CD14-positive monocyte (primary cell): ENCODE results near the gene LRBA. TPM values are rescaled to one million over a fixed set of nuclear protein-coding genes. Genes with fewer than 3 reads are reported as not detected.

Source experiments
- DNase-seq, 3 donors: peaks; one replicate each; pipeline ENCODE4 v3.0.0-alpha.2; 2011 to 2022
- H2AFZ ChIP-seq: 2 replicates; pipeline ENCODE4 v1.6.0; 2012; ENCODE audit warnings: mild to moderate bottlenecking, low read depth, low read length, inconsistent platforms; ENCODE audit not compliant: insufficient read depth, poor library complexity, severe bottlenecking
- H3K27ac ChIP-seq, 2 donors: 1 replicate in 1 of 2; 2 replicates in 1 of 2; pipeline ENCODE4 v1.5.1; 2012 to 2013; ENCODE audit warnings: low read length in 2 of 2, control low read depth in 1 of 2, inconsistent platforms in 1 of 2, low read depth in 1 of 2, mild to moderate bottlenecking in 1 of 2
- H3K27me3 ChIP-seq, 2 donors: one replicate each; pipeline versions ENCODE4 v1.6.0 to v1.6.1; 2011 to 2013; ENCODE audit warnings: low read length in 2 of 2; ENCODE audit not compliant: control insufficient read depth in 2 of 2, insufficient read depth in 2 of 2
- H3K36me3 ChIP-seq, 2 donors: replicated peaks in 1 of 2; 1 replicate in 1 of 2; 2 replicates in 1 of 2; pipeline versions ENCODE4 v1.5.1 to v1.6.1; 2012 to 2013; ENCODE audit warnings: low read length in 2 of 2, control low read depth in 1 of 2, inconsistent platforms in 1 of 2, mild to moderate bottlenecking in 1 of 2; ENCODE audit not compliant: insufficient read depth in 2 of 2, control insufficient read depth in 1 of 2
- H3K4me1 ChIP-seq, 2 donors: 1 replicate in 1 of 2; 2 replicates in 1 of 2; pipeline versions ENCODE4 v1.5.1 to v1.6.1; 2012 to 2013; ENCODE audit warnings: low read length in 2 of 2, control low read depth in 1 of 2, inconsistent platforms in 1 of 2, mild to moderate bottlenecking in 1 of 2, moderate library complexity in 1 of 2; ENCODE audit not compliant: insufficient read depth in 2 of 2, control insufficient read depth in 1 of 2
- H3K4me2 ChIP-seq: replicated peaks from 2 replicates; pipeline ENCODE3; 2012; ENCODE audit warnings: low read length, moderate library complexity, mild to moderate bottlenecking; ENCODE audit not compliant: poor library complexity, severe bottlenecking; ENCODE audit errors: extremely low read depth
- H3K4me3 ChIP-seq, 3 experiments: fragments of 200-600 bp in 1 of 3; sonication (generic) in 1 of 3; replicated peaks in 1 of 3; 1 replicate in 2 of 3; 2 replicates in 1 of 3; pipeline ENCODE4 v1.5.1; 2011 to 2013; ENCODE audit warnings: low read length in 3 of 3, mild to moderate bottlenecking in 3 of 3, control low read depth in 2 of 3, low read depth in 2 of 3, inconsistent platforms in 1 of 3, moderate library complexity in 1 of 3
- H3K79me2 ChIP-seq: 2 replicates; pipeline ENCODE4 v1.6.0; 2012; ENCODE audit warnings: mild to moderate bottlenecking, control low read depth, inconsistent platforms, low read length, moderate library complexity; ENCODE audit not compliant: insufficient read depth
- H3K9ac ChIP-seq: 2 replicates; pipeline ENCODE4 v1.6.0; 2017; ENCODE audit warnings: low read length, mild to moderate bottlenecking; ENCODE audit not compliant: insufficient read depth, poor library complexity, severe bottlenecking
- H3K9me3 ChIP-seq, 2 donors: replicated peaks in 1 of 2; 1 replicate in 1 of 2; 2 replicates in 1 of 2; pipeline versions ENCODE4 v1.5.1 to v1.6.1; 2012 to 2013; ENCODE audit warnings: low read length in 2 of 2, control low read depth in 1 of 2; ENCODE audit not compliant: control insufficient read depth in 1 of 2, insufficient read depth in 1 of 2
- H4K20me1 ChIP-seq: 2 replicates; pipeline ENCODE4 v1.6.0; 2012; ENCODE audit warnings: mild to moderate bottlenecking, low read length, control low read depth, moderate library complexity; ENCODE audit not compliant: insufficient read depth
- H3K27ac Mint-ChIP-seq, 7 donors: one replicate each; pipeline ENCODE4 v1.8.0; 2020; ENCODE audit warnings: mild to moderate bottlenecking in 7 of 7, mixed read lengths in 7 of 7, moderate library complexity in 6 of 7, inconsistent platforms in 2 of 7
- H3K27me3 Mint-ChIP-seq, 3 donors: one replicate each; pipeline ENCODE4 v1.8.0; 2021 to 2022; ENCODE audit warnings: low read depth in 3 of 3, mild to moderate bottlenecking in 3 of 3, mixed read lengths in 3 of 3, moderate library complexity in 3 of 3, inconsistent platforms in 1 of 3
- H3K36me3 Mint-ChIP-seq, 2 donors: one replicate each; pipeline ENCODE4 v1.8.0; 2020; ENCODE audit warnings: mixed read lengths in 2 of 2, inconsistent platforms in 1 of 2, mild to moderate bottlenecking in 1 of 2
- H3K4me1 Mint-ChIP-seq: one replicate; pipeline ENCODE4 v1.8.0; 2020; ENCODE audit warnings: mild to moderate bottlenecking, mixed read lengths
- H3K4me3 Mint-ChIP-seq, 2 donors: one replicate each; pipeline ENCODE4 v1.8.0; 2020; ENCODE audit warnings: mild to moderate bottlenecking in 2 of 2, mixed read lengths in 2 of 2, moderate library complexity in 1 of 2
- H3K9me3 Mint-ChIP-seq, 7 donors: one replicate each; pipeline ENCODE4 v1.8.0; 2020 to 2022; ENCODE audit warnings: mixed read lengths in 7 of 7, mild to moderate bottlenecking in 6 of 7, moderate library complexity in 6 of 7, inconsistent platforms in 2 of 7
- CTCF ChIP-seq: fragments of 200-600 bp; IDR thresholded peaks from one replicate; pipeline ENCODE4 v1.8.0; 2022; ENCODE audit warnings: antibody characterized with exemption, mild to moderate bottlenecking
- WGBS: methylation state at CpG from one replicate; pipeline ENCODE4 v1.1.5; 2013; ENCODE audit warnings: missing lambda C conversion rate; ENCODE audit not compliant: insufficient coverage; 5-methylcytosine and 5-hydroxymethylcytosine counted together
- intact Hi-C, 2 donors: fragments of 100-400 bp; cut with micrococcal nuclease; formaldehyde crosslinking; loops; one replicate each; pipeline versions ENCODE4 v1.15.0 to v1.15.1; 2023
- polyA plus RNA-seq, 3 donors: library from polyadenylated mRNA; depleted of rRNA in 1 of 3; unstranded in 2 of 3; stranded (reverse) in 1 of 3; fragments of 300-500 nt in 2 of 3; fragments of >200 nt in 1 of 3; fragmentation: Illumina TruSeq in 2 of 3; gene quantifications; 1 replicate in 2 of 3; 2 replicates in 1 of 3; pipeline ENCODE4 v1.2.3, GENCODE V29; 2012 to 2021

Gene LRBA
- polyA plus RNA-seq, 3 donors = 1.5 to 5.5 (median 4.4) TPM

GRCh38 chr4:150299816-150300215 is 715.3 kb downstream of the LRBA start:
- 100% methylated on average over 1 of the region's 4 CpGs for WGBS
- no peak overlapping the region for H3K9ac ChIP-seq
- no peaks in the 10 kb centered on the region for H3K36me3 ChIP-seq
- no peaks in the 10 kb centered on the region for H3K27me3 ChIP-seq
- peaks cover 4 to 5% of the 10 kb centered on the region in 2 donors for H3K4me1 ChIP-seq
- no peaks in the 10 kb centered on the region for H4K20me1 ChIP-seq
- no peak for DNase-seq
- no peaks in the 10 kb centered on the region for H3K27me3 Mint-ChIP-seq
- no peaks in the 10 kb centered on the region for H3K9me3 ChIP-seq
- no peaks in the 10 kb centered on the region for H3K79me2 ChIP-seq
- no peak overlapping the region for H2AFZ ChIP-seq
- H3K36me3 Mint-ChIP-seq = peaks cover 0 to 2% of the 10 kb centered on the region in 2 donors
- H3K4me3 ChIP-seq = no peak overlapping the region
- peaks cover 3% of the 10 kb centered on the region for H3K4me1 Mint-ChIP-seq
- H3K27ac ChIP-seq = no peak overlapping the region
- H3K4me3 Mint-ChIP-seq = no peak overlapping the region
- intact Hi-C loops = loop anchor here in 1 of 2 donors (10.0 kb wide), 1 partner anchor 565 kb away; no protein-coding TSS in a partner anchor
- no peak overlapping the region for H3K4me2 ChIP-seq
- TF ChIP-seq CTCF = no peak
- peaks cover 0 to 7% (median 1%) of the 10 kb centered on the region in 7 donors for H3K9me3 Mint-ChIP-seq
- H3K27ac Mint-ChIP-seq = no peak overlapping the region

GRCh38 chr4:150297861-150298474 is 717.1 kb downstream of the LRBA start:
- no peak overlapping the region for H2AFZ ChIP-seq
- no peaks in the 10 kb centered on the region for H3K36me3 ChIP-seq
- no peaks in the 10 kb centered on the region for H3K27me3 ChIP-seq
- H3K4me1 Mint-ChIP-seq = peaks cover 3% of the 10 kb centered on the region
- DNase-seq = peak in 1 of 3 donors; percentile 7
- WGBS = no CpG with 5 or more reads among the region's 1 CpG
- no peak overlapping the region for H3K9ac ChIP-seq
- H4K20me1 ChIP-seq = no peaks in the 10 kb centered on the region
- peak; percentile 60 for TF ChIP-seq CTCF
- no peak overlapping the region for H3K4me3 Mint-ChIP-seq
- intact Hi-C loops = loop anchor here in 1 of 2 donors (10.0 kb wide), 1 partner anchor 567 kb away; no protein-coding TSS in a partner anchor
- H3K4me3 ChIP-seq = no peak overlapping the region
- no peaks in the 10 kb centered on the region for H3K27me3 Mint-ChIP-seq
- H3K4me2 ChIP-seq = no peak overlapping the region
- no peaks in the 10 kb centered on the region for H3K9me3 ChIP-seq
- H3K27ac ChIP-seq = no peak overlapping the region
- peaks cover 4 to 5% of the 10 kb centered on the region in 2 donors for H3K4me1 ChIP-seq
- no peak overlapping the region for H3K27ac Mint-ChIP-seq
- H3K36me3 Mint-ChIP-seq = peaks cover 0 to 2% of the 10 kb centered on the region in 2 donors
- H3K9me3 Mint-ChIP-seq = peaks cover 0 to 3% (median 0%) of the 10 kb centered on the region in 7 donors
- H3K79me2 ChIP-seq = no peaks in the 10 kb centered on the region
